HEK293 (cell line): Measurements from ENCODE around the gene USP7.

Experiments
- CTCF ChIA-PET: fragments of 350-600 bp; formaldehyde crosslinking; extraction: SDS; loops from one replicate; lab custom pipeline; 2021; ENCODE audit warnings: antibody characterized with exemption; lab: Yijun Ruan, JAX
- POLR2A ChIA-PET: fragments of 300-600 bp; formaldehyde crosslinking; extraction: SDS; loops from one replicate; lab custom pipeline; 2020; ENCODE audit warnings: antibody characterized with exemption, inconsistent platforms; lab: Yijun Ruan, JAX
- H3K27ac ChIP-seq: fragments of 200-500 bp; sonication (Bioruptor generic); 2 replicates; pipeline ENCODE4 v1.5.1; 2014; ENCODE audit warnings: low read depth, low read length, control low read depth, inconsistent platforms; ENCODE audit errors: extremely low read depth
- H3K36me3 ChIP-seq, 2 experiments: fragments of 200-500 bp in 1 of 2; sonication (Bioruptor generic) in 1 of 2; 1 replicate in 1 of 2; 2 replicates in 1 of 2; pipeline ENCODE4 v1.5.1; 2014 to 2017; ENCODE audit warnings: inconsistent platforms in 2 of 2, low read length in 2 of 2; ENCODE audit not compliant: control insufficient read depth in 2 of 2, insufficient read depth in 1 of 2
- H3K4me1 ChIP-seq: fragments of 200-500 bp; sonication (Bioruptor generic); 2 replicates; pipeline ENCODE4 v1.5.1; 2014; ENCODE audit warnings: mild to moderate bottlenecking, low read length, inconsistent platforms; ENCODE audit not compliant: control insufficient read depth, insufficient read depth
- H3K4me3 ChIP-seq: 2 replicates; pipeline ENCODE4 v1.5.1; 2011; ENCODE audit warnings: low read depth, mild to moderate bottlenecking, control low read depth, low read length, moderate library complexity
- H3K9me3 ChIP-seq: fragments of 200-500 bp; sonication (Bioruptor generic); 2 replicates; pipeline ENCODE4 v1.5.1; 2014; ENCODE audit warnings: low read depth, low read length, inconsistent platforms; ENCODE audit not compliant: control insufficient read depth, insufficient read depth
- FEZF1 ChIP-seq: fragments of 450-650 bp; formaldehyde crosslinking; IDR thresholded peaks from 2 replicates; pipeline ENCODE4 v1.5.1; 2016; ENCODE audit warnings: missing biosample characterization, missing genetic modification characterization
- GLIS2 ChIP-seq: fragments of 450-650 bp; formaldehyde crosslinking; IDR thresholded peaks from 2 replicates; pipeline ENCODE4 v1.5.1; 2016; ENCODE audit warnings: missing biosample characterization, missing genetic modification characterization
- KLF10 ChIP-seq: fragments of 450-650 bp; IDR thresholded peaks from 2 replicates; pipeline ENCODE4 v1.5.1; 2018; ENCODE audit warnings: missing biosample characterization, mild to moderate bottlenecking, missing genetic modification characterization
- MYNN ChIP-seq: fragments of 450-650 bp; formaldehyde crosslinking; IDR thresholded peaks from 2 replicates; pipeline ENCODE4 v1.5.1; 2016; ENCODE audit warnings: missing biosample characterization, missing genetic modification characterization, borderline replicate concordance
- OSR2 ChIP-seq: fragments of 450-650 bp; formaldehyde crosslinking; IDR thresholded peaks from 2 replicates; pipeline ENCODE4 v1.5.1; 2016; ENCODE audit warnings: missing biosample characterization, missing genetic modification characterization
- SCRT1 ChIP-seq: fragments of 450-650 bp; formaldehyde crosslinking; IDR thresholded peaks from 2 replicates; pipeline ENCODE4 v1.5.1; 2016; ENCODE audit warnings: missing biosample characterization, missing genetic modification characterization, borderline replicate concordance
- SCRT2 ChIP-seq: fragments of 450-650 bp; formaldehyde crosslinking; IDR thresholded peaks from 2 replicates; pipeline ENCODE4 v1.5.1; 2016; ENCODE audit warnings: missing biosample characterization, missing genetic modification characterization
- ZBTB17 ChIP-seq: fragments of 450-650 bp; formaldehyde crosslinking; IDR thresholded peaks from 2 replicates; pipeline ENCODE4 v1.5.1; 2016; ENCODE audit warnings: missing biosample characterization, missing genetic modification characterization
- ZFP69B ChIP-seq: fragments of 450-650 bp; formaldehyde crosslinking; IDR thresholded peaks from 2 replicates; pipeline ENCODE4 v1.5.1; 2016; ENCODE audit warnings: missing biosample characterization, missing genetic modification characterization
- ZIC2 ChIP-seq: fragments of 450-650 bp; formaldehyde crosslinking; IDR thresholded peaks from 2 replicates; pipeline ENCODE4 v1.5.1; 2016; ENCODE audit warnings: missing biosample characterization, missing genetic modification characterization
- ZNF174 ChIP-seq: fragments of 450-650 bp; formaldehyde crosslinking; IDR thresholded peaks from 2 replicates; pipeline ENCODE4 v1.5.0; 2017; ENCODE audit warnings: missing biosample characterization, mild to moderate bottlenecking, missing genetic modification characterization
- ZNF221 ChIP-seq: fragments of 450-650 bp; formaldehyde crosslinking; IDR thresholded peaks from 2 replicates; pipeline ENCODE4 v1.5.1; 2017; ENCODE audit warnings: missing biosample characterization, missing genetic modification characterization, borderline replicate concordance
- ZNF23 ChIP-seq: fragments of 450-650 bp; formaldehyde crosslinking; IDR thresholded peaks from 2 replicates; pipeline ENCODE4 v1.5.1; 2016; ENCODE audit warnings: missing biosample characterization, missing genetic modification characterization, borderline replicate concordance
- ZNF24 ChIP-seq: fragments of 450-650 bp; formaldehyde crosslinking; IDR thresholded peaks from 2 replicates; pipeline ENCODE4 v1.5.1; 2016; ENCODE audit warnings: missing biosample characterization, missing genetic modification characterization
- ZNF600 ChIP-seq: fragments of 450-650 bp; formaldehyde crosslinking; IDR thresholded peaks from 2 replicates; pipeline ENCODE4 v1.5.1; 2016; ENCODE audit warnings: missing biosample characterization, missing genetic modification characterization
- ZNF629 ChIP-seq: fragments of 450-650 bp; formaldehyde crosslinking; IDR thresholded peaks from 2 replicates; pipeline ENCODE4 v1.5.1; 2017; ENCODE audit warnings: missing biosample characterization, missing genetic modification characterization
- ZNF670 ChIP-seq: fragments of 450-650 bp; formaldehyde crosslinking; IDR thresholded peaks from 2 replicates; pipeline ENCODE4 v1.5.1; 2016; ENCODE audit warnings: missing biosample characterization, missing genetic modification characterization, low read depth
- ZNF692 ChIP-seq: fragments of 450-650 bp; formaldehyde crosslinking; IDR thresholded peaks from 2 replicates; pipeline ENCODE4 v1.5.1; 2016; ENCODE audit warnings: missing biosample characterization, missing genetic modification characterization
- ZNF791 ChIP-seq: fragments of 450-650 bp; formaldehyde crosslinking; IDR thresholded peaks from 2 replicates; pipeline ENCODE4 v1.5.1; 2016; ENCODE audit warnings: missing biosample characterization, missing genetic modification characterization
- ZNF843 ChIP-seq: fragments of 450-650 bp; formaldehyde crosslinking; IDR thresholded peaks from 2 replicates; pipeline ENCODE4 v1.5.1; 2016; ENCODE audit warnings: missing biosample characterization, missing genetic modification characterization
- ZSCAN16 ChIP-seq: fragments of 450-650 bp; formaldehyde crosslinking; IDR thresholded peaks from 2 replicates; pipeline ENCODE4 v1.5.1; 2016; ENCODE audit warnings: missing biosample characterization, missing genetic modification characterization
- ZSCAN18 ChIP-seq: fragments of 450-650 bp; formaldehyde crosslinking; IDR thresholded peaks from 2 replicates; pipeline ENCODE4 v1.5.1; 2016; ENCODE audit warnings: missing biosample characterization, missing genetic modification characterization
- TF ChIP-seq, protein P1 (sequence below): fragments of 450-650 bp; formaldehyde crosslinking; IDR thresholded peaks from 2 replicates; pipeline ENCODE4 v1.5.0; 2017; ENCODE audit warnings: missing biosample characterization, missing genetic modification characterization, borderline replicate concordance
- TF ChIP-seq, protein P2 (sequence below): fragments of 450-650 bp; formaldehyde crosslinking; optimal IDR thresholded peaks from 2 replicates; pipeline ENCODE3; 2016; ENCODE audit warnings: missing biosample characterization, mild to moderate bottlenecking, missing genetic modification characterization

The USP7 gene

GRCh38 chr16:8959921-8960787 is 3.6 kb downstream of the USP7 start (continued):
- TF ChIP-seq FEZF1 (tag by site-specific recombination): 0 out of 2 replicates have a peak, but pooled peaks have one; percentile 42
- no peak for TF ChIP-seq ZNF221 (tag by site-specific recombination)
- TF ChIP-seq ZNF600 (tag by site-specific recombination): peak; percentile 71
- no peak for TF ChIP-seq OSR2 (tag by site-specific recombination)
- TF ChIP-seq ZBTB17 (tag by site-specific recombination): 0 out of 2 replicates have a peak, but pooled peaks have one; percentile 9
- TF ChIP-seq, protein P1, sequence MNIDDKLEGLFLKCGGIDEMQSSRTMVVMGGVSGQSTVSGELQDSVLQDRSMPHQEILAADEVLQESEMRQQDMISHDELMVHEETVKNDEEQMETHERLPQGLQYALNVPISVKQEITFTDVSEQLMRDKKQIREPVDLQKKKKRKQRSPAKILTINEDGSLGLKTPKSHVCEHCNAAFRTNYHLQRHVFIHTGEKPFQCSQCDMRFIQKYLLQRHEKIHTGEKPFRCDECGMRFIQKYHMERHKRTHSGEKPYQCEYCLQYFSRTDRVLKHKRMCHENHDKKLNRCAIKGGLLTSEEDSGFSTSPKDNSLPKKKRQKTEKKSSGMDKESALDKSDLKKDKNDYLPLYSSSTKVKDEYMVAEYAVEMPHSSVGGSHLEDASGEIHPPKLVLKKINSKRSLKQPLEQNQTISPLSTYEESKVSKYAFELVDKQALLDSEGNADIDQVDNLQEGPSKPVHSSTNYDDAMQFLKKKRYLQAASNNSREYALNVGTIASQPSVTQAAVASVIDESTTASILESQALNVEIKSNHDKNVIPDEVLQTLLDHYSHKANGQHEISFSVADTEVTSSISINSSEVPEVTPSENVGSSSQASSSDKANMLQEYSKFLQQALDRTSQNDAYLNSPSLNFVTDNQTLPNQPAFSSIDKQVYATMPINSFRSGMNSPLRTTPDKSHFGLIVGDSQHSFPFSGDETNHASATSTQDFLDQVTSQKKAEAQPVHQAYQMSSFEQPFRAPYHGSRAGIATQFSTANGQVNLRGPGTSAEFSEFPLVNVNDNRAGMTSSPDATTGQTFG (tag by site-specific recombination): no peak
- no peak for TF ChIP-seq ZSCAN18 (tag by site-specific recombination)
- 0 out of 2 replicates have a peak, but pooled peaks have one; percentile 9 for TF ChIP-seq SCRT1 (tag by site-specific recombination)
- no peak for TF ChIP-seq MYNN (tag by site-specific recombination)
- TF ChIP-seq ZNF24: no peak
- TF ChIP-seq ZNF843 (tag by site-specific recombination): no peak
- no peak for TF ChIP-seq ZNF670 (tag by site-specific recombination)
- TF ChIP-seq, protein P2, sequence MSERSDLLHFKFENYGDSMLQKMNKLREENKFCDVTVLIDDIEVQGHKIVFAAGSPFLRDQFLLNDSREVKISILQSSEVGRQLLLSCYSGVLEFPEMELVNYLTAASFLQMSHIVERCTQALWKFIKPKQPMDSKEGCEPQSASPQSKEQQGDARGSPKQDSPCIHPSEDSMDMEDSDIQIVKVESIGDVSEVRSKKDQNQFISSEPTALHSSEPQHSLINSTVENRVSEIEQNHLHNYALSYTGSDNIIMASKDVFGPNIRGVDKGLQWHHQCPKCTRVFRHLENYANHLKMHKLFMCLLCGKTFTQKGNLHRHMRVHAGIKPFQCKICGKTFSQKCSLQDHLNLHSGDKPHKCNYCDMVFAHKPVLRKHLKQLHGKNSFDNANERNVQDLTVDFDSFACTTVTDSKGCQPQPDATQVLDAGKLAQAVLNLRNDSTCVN (tag by site-specific recombination): no peak
- no peak for TF ChIP-seq ZNF174 (tag by site-specific recombination)
- TF ChIP-seq KLF10 (tag by site-specific recombination): no peak
- peak; percentile 67 for TF ChIP-seq SCRT2 (tag by site-specific recombination)
- no peak for TF ChIP-seq ZNF629 (tag by site-specific recombination)
- 0 out of 2 replicates have a peak, but pooled peaks have one; percentile 58 for TF ChIP-seq ZSCAN16 (tag by site-specific recombination)
- no peak for TF ChIP-seq ZNF791 (tag by site-specific recombination)

DNA sequence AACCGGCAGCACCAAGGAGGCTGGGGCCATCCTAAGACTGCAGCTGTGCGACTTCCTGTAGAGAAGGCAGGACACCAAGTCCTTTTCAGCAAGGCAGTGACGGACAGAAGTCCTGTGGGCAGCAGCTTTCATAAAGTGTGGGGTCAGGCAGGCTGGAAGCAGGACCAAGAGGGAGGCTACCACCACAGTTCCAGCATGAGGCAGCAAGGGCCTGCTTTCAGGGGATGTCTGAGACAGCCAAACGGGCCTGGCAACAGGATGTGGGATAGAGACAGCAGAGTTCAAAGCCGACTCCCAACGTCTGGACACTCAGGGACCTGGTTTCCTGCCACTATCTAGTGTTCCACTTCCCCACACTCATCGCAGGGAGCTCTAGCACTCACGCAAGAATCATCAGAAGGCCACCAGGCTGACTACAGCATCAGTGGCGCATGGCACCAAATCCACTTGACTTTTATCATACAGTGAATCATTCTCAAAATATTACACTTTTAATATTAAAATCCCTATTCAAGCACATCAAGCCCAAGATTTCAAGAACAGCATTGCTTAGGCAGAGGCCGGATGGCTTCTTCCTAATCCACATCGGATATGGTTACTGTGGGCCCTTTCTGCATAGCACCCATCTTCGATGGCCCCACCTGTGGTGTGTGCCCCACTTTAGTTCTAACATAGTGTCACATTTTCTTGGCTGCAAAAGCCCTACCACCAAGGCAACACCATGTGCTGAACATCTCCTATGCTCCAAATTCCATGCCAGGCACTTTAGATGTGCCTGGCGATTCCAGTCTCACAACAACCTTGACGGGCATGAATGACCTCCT is 5.2 kb downstream of the USP7 start:
- no peak overlapping the region for H3K27ac ChIP-seq
- H3K4me1 ChIP-seq: peaks cover 37% of the 10 kb centered on the region
- TF ChIP-seq ZIC2 (tag by site-specific recombination): peak; percentile 18; the same call in 1 of the 2 replicates
- no peak for TF ChIP-seq ZNF23
- TF ChIP-seq GLIS2 (tag by site-specific recombination): no peak
- TF ChIP-seq ZFP69B: peak; percentile 46; the same call in 1 of the 2 replicates
- no peak for TF ChIP-seq ZNF24
- TF ChIP-seq ZNF692: peak; percentile 65; the same call in 1 of the 2 replicates
- ChIA-PET CTCF (interaction anchor here (0.6 to 1.7 kb wide), 2 partner anchors 16 to 93 kb away, joined by 4 read pairs; no protein-coding TSS in a partner anchor), POLR2A (interaction anchor here (0.7 kb wide), 1 partner anchor 100 kb away, joined by 3 read pairs; no protein-coding TSS in a partner anchor)
- H3K4me3 ChIP-seq: no peak overlapping the region
- H3K9me3 ChIP-seq: no peaks in the 10 kb centered on the region
- no peaks in the 10 kb centered on the region for H3K36me3 ChIP-seq
